NT2/D1 (cell line): ENCODE results near the gene PEAR1.

Experiments
- SUZ12 ChIP-seq: IDR thresholded peaks from 2 replicates; pipeline ENCODE4 v1.6.1; 2011; ENCODE audit not compliant: insufficient read length, insufficient read depth; ENCODE audit errors: extremely low read depth
- YY1 ChIP-seq: IDR thresholded peaks from 2 replicates; pipeline ENCODE4 v1.6.1; 2011; ENCODE audit not compliant: insufficient read length, insufficient read depth

DNA sequence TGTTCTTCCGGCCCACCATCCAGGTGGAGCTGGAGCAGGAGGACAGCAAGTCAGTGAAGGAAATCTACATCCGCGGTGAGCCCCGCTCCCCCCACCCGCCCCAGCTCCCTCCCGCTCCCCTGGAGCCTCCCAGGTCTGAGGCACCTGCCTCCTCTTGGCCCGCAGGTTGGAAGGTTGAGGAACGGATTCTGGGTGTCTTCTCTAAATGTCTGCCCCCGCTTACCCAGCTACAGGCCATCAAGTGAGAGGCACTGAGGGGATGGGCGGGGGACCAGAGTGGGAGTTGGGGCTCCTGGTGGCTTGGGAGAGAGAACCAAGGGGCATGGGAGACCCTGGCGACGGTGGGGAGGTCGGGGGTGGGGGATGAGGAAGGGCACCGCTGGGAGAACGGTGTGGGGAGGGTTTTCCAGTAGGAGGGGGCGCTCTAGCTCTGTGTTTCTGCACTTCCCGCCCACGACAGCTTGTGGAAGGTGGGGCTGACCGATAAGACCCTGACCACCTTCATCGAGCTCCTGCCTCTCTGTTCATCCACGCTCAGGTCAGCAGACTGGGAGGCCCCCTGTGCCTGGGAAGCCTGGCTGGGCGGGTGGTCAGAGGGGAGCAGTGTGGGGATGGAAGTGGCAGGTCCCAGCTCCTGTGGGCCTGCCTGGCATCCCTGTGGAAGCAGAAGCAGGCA lies 31.1 kb downstream of the PEAR1 start:
- TF ChIP-seq SUZ12: no peak
- no peak for TF ChIP-seq YY1
